GM12878 (cell line): ENCODE results near the gene ENSA. TPM values are rescaled to one million over a fixed set of nuclear protein-coding genes. Genes with fewer than 3 reads are reported as not detected.
"Not testable (repeated sequence)": the region's sequence is repeated elsewhere in the genome, so short reads cannot be mapped to it uniquely, and the experiment has no call there.

Experiments
- ATAC-seq: fragments of 200-7000 bp; cut with Tn5 transposase; 3 replicates; pipeline ENCODE4 v1.9.1; 2020; ENCODE audit warnings: mild to moderate bottlenecking, moderate library complexity
- BruUV-seq: library from RNA; stranded (reverse); fragments of 400-500 nt; replicated peaks from 2 replicates; lab custom pipeline; 2021; lab: Mats Ljungman, UMichigan
- CTCF ChIA-PET: fragments of 300-600 bp; sonication (Branson Sonifier 250); formaldehyde crosslinking; extraction: SDS; loops from one replicate; lab custom pipeline; 2021; ENCODE audit warnings: inconsistent platforms; lab: Yijun Ruan, JAX
- POLR2A ChIA-PET: fragments of 350-600 bp; formaldehyde crosslinking; extraction: SDS; loops from one replicate; lab custom pipeline; 2021; ENCODE audit warnings: inconsistent platforms; lab: Charles Lee
- RAD21 ChIA-PET: fragments of 300-600 bp; sonication (Branson Sonifier 250); formaldehyde crosslinking; loops from one replicate; lab custom pipeline; 2023; ENCODE audit warnings: antibody characterized with exemption; ENCODE audit not compliant: unreplicated experiment; lab: Charles Lee
- SMC1A ChIA-PET: fragments of 300-600 bp; sonication (Branson Sonifier 250); formaldehyde crosslinking; loops from one replicate; lab custom pipeline; 2023; ENCODE audit not compliant: unreplicated experiment, uncharacterized antibody; lab: Charles Lee
- DNase-seq: peaks from one replicate; pipeline ENCODE4 v3.0.0-alpha.2; 2011; ENCODE audit warnings: low read depth, low spot score
- FAIRE-seq: peaks from 3 replicates; lab custom pipeline; 2011; peaks lifted over from hg19 to GRCh38; lab: Jason Lieb, UNC
- H2AFZ ChIP-seq: 2 replicates; pipeline ENCODE4 v1.6.0; 2011; ENCODE audit warnings: low read depth, low read length, control low read depth; ENCODE audit not compliant: control insufficient read depth
- H3K27ac ChIP-seq: 2 replicates; pipeline ENCODE4 v1.5.1; 2011; ENCODE audit warnings: control low read depth; ENCODE audit not compliant: control insufficient read depth, insufficient read depth
- H3K27me3 ChIP-seq, 2 experiments: replicated peaks in 1 of 2; 2 replicates each; pipeline versions ENCODE4 v1.6.0 to v1.6.1; 2011; ENCODE audit warnings: low read length in 1 of 2; ENCODE audit not compliant: control insufficient read depth in 2 of 2, insufficient read depth in 2 of 2
- H3K36me3 ChIP-seq, 2 experiments: 2 replicates each; pipeline ENCODE4 v1.5.1; 2011; ENCODE audit warnings: low read length in 1 of 2; ENCODE audit not compliant: control insufficient read depth in 2 of 2, insufficient read depth in 2 of 2
- H3K4me1 ChIP-seq: 2 replicates; pipeline ENCODE4 v1.6.1; 2011; ENCODE audit warnings: mild to moderate bottlenecking, low read length, moderate library complexity, mixed read lengths; ENCODE audit not compliant: control insufficient read depth, insufficient read depth
- H3K4me2 ChIP-seq: 2 replicates; pipeline ENCODE4 v1.6.0; 2011; ENCODE audit warnings: control low read depth; ENCODE audit not compliant: control insufficient read depth, insufficient read depth
- H3K4me3 ChIP-seq: fragments of 200-600 bp; sonication (generic); 2 replicates; pipeline ENCODE4 v1.5.1; 2016
- H3K79me2 ChIP-seq: 2 replicates; pipeline ENCODE4 v1.6.0; 2011; ENCODE audit warnings: low read length; ENCODE audit not compliant: control insufficient read depth, insufficient read depth
- H3K9ac ChIP-seq: 2 replicates; pipeline ENCODE4 v1.8.0; 2011; ENCODE audit warnings: low read length, control low read depth, mixed read lengths; ENCODE audit not compliant: control insufficient read depth, insufficient read depth
- H3K9me3 ChIP-seq: replicated peaks from 3 replicates; pipeline ENCODE4 v1.5.1; 2011; ENCODE audit warnings: mild to moderate bottlenecking, low read length; ENCODE audit not compliant: control insufficient read depth, insufficient read depth
- H4K20me1 ChIP-seq: 2 replicates; pipeline ENCODE4 v1.6.0; 2011; ENCODE audit not compliant: control insufficient read depth, insufficient read depth
- WGBS: methylation state at CpG from one replicate; pipeline ENCODE4 v1.1.6; 2016; ENCODE audit warnings: low lambda C conversion rate; ENCODE audit not compliant: insufficient replicate concordance, insufficient coverage; ENCODE audit errors: missing lambda C conversion rate; 5-methylcytosine and 5-hydroxymethylcytosine counted together
- in situ Hi-C: fragments of 300-500 bp; cut with MboI; formaldehyde crosslinking; loops from 9 replicates; pipeline ENCODE4 v1.14.3; 2018; ENCODE audit warnings: mixed read lengths
- intact Hi-C: fragments of 100-400 bp; cut with micrococcal nuclease; formaldehyde crosslinking; loops from one replicate; pipeline ENCODE4 v1.14.2; 2022; ENCODE audit not compliant: unreplicated experiment
- polyA plus RNA-seq, 11 experiments: library from polyadenylated mRNA; depleted of rRNA in 4 of 11; unstranded in 6 of 11; stranded (reverse) in 5 of 11; fragments of >200 nt; fragmentation: Nextera tagmentation in 4 of 11; fragmentation: Illumina TruSeq in 1 of 11; extraction: Ambion mirVana in 4 of 11; extraction: Trizol in 1 of 11; gene quantifications; 1 replicate in 1 of 11; 2 replicates in 10 of 11; pipeline versions ENCODE4 v1.2.1 to v1.2.3, GENCODE V29; 2011 to 2016; ENCODE audit warnings: inconsistent platforms in 2 of 11, missing spikeins in 2 of 11, low read depth in 1 of 11
- total RNA-seq, 4 experiments: library from RNA; depleted of rRNA in 3 of 4; stranded (reverse); fragments of >200 nt in 3 of 4; fragmentation: Illumina TruSeq in 1 of 4; extraction: Trizol in 1 of 4; gene quantifications; 2 replicates each; pipeline versions ENCODE4 v1.2.1 to v1.2.3, GENCODE V29; 2013 to 2021

The ENSA gene
- total and polyA plus RNA-seq, 10 of the 15 experiments (the other 5 are each of a cell fraction or from before 2014, with no cell fraction given), result 56.1 to 605 (median 143) TPM

DNA sequence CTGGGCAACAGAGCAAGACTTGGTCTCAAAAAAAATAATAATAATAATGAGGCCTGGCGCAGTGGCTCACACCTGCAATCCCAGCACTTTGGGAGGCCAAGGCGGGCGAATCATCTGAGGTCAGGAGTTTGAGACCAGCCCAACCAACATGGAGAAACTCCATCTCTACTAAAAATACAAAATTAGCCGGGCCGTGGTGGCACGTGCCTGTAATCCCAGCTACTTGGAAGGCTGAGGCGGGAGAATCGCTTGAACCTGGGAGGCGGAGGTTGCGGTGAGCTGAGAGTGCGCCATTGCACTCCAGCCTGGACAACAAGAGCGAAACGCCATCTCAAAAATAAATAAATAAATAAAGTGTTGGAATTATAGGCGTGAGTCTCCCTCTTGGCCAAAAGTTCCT is 47.5 kb downstream of the ENSA start:
- WGBS, result 98% methylated on average over 14 of the region's 14 CpGs

DNA sequence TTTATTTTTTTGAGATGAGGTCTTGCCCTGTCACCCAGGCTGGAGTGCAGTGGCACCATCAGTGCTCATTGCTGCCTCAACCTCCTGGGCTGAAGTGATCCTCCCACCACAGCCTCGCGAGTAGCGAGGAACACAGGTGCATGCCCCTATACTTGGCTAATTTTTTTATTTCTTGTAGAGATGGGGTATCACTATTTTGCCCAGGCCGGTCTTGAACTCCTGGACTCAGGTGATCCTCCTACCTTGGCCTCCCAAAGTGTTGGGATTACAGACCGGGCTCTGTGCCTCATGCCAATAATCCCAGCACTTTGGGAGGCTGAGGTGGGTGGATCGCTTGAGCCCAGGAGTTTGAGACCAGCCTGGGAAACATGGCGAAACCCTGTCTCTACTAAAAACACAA is 48.0 kb downstream of the ENSA start:
- H3K4me1 ChIP-seq, H3K27ac ChIP-seq, DNase-seq, H3K36me3 ChIP-seq, intact Hi-C loops, H3K4me2 ChIP-seq, H3K9ac ChIP-seq, in situ Hi-C loops, FAIRE-seq, H3K4me3 ChIP-seq, BruUV-seq, ATAC-seq, H4K20me1 ChIP-seq, H2AFZ ChIP-seq, H3K9me3 ChIP-seq, H3K27me3 ChIP-seq: not testable (repeated sequence)
- ChIA-PET SMC1A (interaction anchor here (1.4 to 13.6 kb wide), 3 partner anchors 18 to 341 kb away, joined by 3 to 388 read pairs (median 20); no protein-coding TSS in a partner anchor), POLR2A (interaction anchor here (10.5 kb wide), 1 partner anchor 16 kb away, joined by 324 read pairs; no protein-coding TSS in a partner anchor), RAD21 (interaction anchor here (14.4 kb wide), 1 partner anchor 16 kb away, joined by 387 read pairs; no protein-coding TSS in a partner anchor), CTCF (interaction anchor here (0.6 to 16.3 kb wide), 4 partner anchors 18 to 40 kb away, joined by 3 to 289 read pairs (median 18); no protein-coding TSS in a partner anchor)
- WGBS, result 98% methylated on average over 7 of the region's 7 CpGs
- peaks cover 38% of the 10 kb centered on the region for H3K79me2 ChIP-seq

More for the DNA sequence above, 47.5 kb downstream of the ENSA start:
- BruUV-seq, ATAC-seq, H4K20me1 ChIP-seq, H3K27ac ChIP-seq, H3K4me2 ChIP-seq, H2AFZ ChIP-seq, in situ Hi-C loops, H3K4me1 ChIP-seq, DNase-seq, intact Hi-C loops, H3K9ac ChIP-seq, H3K9me3 ChIP-seq, FAIRE-seq, H3K4me3 ChIP-seq, H3K36me3 ChIP-seq, H3K27me3 ChIP-seq: not testable (repeated sequence)
- POLR2A ChIA-PET, result interaction anchor here (0.7 kb wide), 1 partner anchor 113 kb away, joined by 3 read pairs; no protein-coding TSS in a partner anchor
- SMC1A ChIA-PET, result interaction anchor here (2.1 to 13.6 kb wide), 2 partner anchors 11 to 18 kb away, joined by 8 to 388 read pairs; no protein-coding TSS in a partner anchor
- H3K79me2 ChIP-seq, result peaks cover 33% of the 10 kb centered on the region
- CTCF ChIA-PET, result interaction anchor here (4.4 to 16.3 kb wide), 2 partner anchors 18 to 39 kb away, joined by 21 to 289 read pairs; no protein-coding TSS in a partner anchor
- RAD21 ChIA-PET, result interaction anchor here (14.4 kb wide), 1 partner anchor 17 kb away, joined by 387 read pairs; no protein-coding TSS in a partner anchor

DNA sequence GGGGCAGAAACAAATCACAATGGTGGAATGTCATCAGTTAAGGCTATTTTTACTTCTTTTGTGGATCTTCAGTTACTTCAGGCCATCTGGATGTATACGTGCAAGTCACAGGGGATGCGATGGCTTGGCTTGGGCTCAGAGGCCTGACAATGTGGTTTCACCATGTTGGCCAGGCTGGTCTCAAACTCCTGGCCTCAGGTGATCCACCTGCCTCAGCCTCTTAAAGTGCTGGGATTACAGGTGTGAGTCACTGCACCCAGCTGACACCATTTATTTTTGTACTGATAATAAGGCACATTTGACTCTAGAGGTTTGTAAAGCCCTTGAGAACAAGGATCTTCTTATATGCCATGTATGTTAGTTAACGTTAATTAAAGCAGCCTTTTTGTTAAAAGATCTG is 48.4 kb downstream of the ENSA start:
- H3K36me3 ChIP-seq, intact Hi-C loops, H3K4me1 ChIP-seq, H3K4me3 ChIP-seq, DNase-seq, H2AFZ ChIP-seq, H3K4me2 ChIP-seq, BruUV-seq, in situ Hi-C loops, ATAC-seq, H3K9me3 ChIP-seq, FAIRE-seq, H4K20me1 ChIP-seq, H3K27ac ChIP-seq, H3K9ac ChIP-seq, H3K27me3 ChIP-seq: not testable (repeated sequence)
- RAD21 ChIA-PET, result interaction anchor here (5.7 to 14.4 kb wide), 2 partner anchors 16 to 116 kb away, joined by 20 to 387 read pairs; partner anchors contain the start of gene GOLPH3L
- WGBS, result 83% methylated on average over 3 of the region's 3 CpGs
- CTCF ChIA-PET, result interaction anchor here (0.6 to 16.3 kb wide), 6 partner anchors 10 to 48 kb away, joined by 3 to 289 read pairs (median 10); partner anchors contain the start of gene ENSA
- SMC1A ChIA-PET, result interaction anchor here (1.1 to 13.6 kb wide), 6 partner anchors 9 to 341 kb away, joined by 3 to 388 read pairs (median 6); no protein-coding TSS in a partner anchor
- peaks cover 43% of the 10 kb centered on the region for H3K79me2 ChIP-seq
- POLR2A ChIA-PET, result interaction anchor here (10.5 kb wide), 1 partner anchor 15 kb away, joined by 324 read pairs; no protein-coding TSS in a partner anchor
